ENCODE results near the gene ALDH3A1.

- no peak for TF ChIP-seq EZH2 (IDR thresholded peaks at IDR 0.05; ENCODE audit: low read depth, unreplicated experiment)
- TF ChIP-seq, protein P1, sequence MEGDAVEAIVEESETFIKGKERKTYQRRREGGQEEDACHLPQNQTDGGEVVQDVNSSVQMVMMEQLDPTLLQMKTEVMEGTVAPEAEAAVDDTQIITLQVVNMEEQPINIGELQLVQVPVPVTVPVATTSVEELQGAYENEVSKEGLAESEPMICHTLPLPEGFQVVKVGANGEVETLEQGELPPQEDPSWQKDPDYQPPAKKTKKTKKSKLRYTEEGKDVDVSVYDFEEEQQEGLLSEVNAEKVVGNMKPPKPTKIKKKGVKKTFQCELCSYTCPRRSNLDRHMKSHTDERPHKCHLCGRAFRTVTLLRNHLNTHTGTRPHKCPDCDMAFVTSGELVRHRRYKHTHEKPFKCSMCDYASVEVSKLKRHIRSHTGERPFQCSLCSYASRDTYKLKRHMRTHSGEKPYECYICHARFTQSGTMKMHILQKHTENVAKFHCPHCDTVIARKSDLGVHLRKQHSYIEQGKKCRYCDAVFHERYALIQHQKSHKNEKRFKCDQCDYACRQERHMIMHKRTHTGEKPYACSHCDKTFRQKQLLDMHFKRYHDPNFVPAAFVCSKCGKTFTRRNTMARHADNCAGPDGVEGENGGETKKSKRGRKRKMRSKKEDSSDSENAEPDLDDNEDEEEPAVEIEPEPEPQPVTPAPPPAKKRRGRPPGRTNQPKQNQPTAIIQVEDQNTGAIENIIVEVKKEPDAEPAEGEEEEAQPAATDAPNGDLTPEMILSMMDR (conservative IDR thresholded peaks at IDR 0.05; ENCODE audit: low read depth in 2 of 2) = no peak
- no peak for TF ChIP-seq POLR2AphosphoS5 (IDR thresholded peaks at IDR 0.05; ENCODE audit: low read depth)
- no peak for TF ChIP-seq NANOG (IDR thresholded peaks at IDR 0.05; ENCODE audit: borderline replicate concordance)
- no peak for TF ChIP-seq EZH2phosphoT487 (IDR thresholded peaks at IDR 0.05; ENCODE audit: unreplicated experiment)
Observed at GRCh38 chr17:19781488-19782458, 33.7 kb upstream of the ALDH3A1 start.
